Loucy (cell line): ENCODE measurements around the gene POC1A.

Experiments used
- EZH2phosphoT487 ChIP-seq: fragments of 200-600 bp; IDR thresholded peaks from 2 replicates; pipeline ENCODE4 v1.6.1; 2018; ENCODE audit warnings: antibody characterized with exemption, mild to moderate bottlenecking, moderate library complexity, borderline replicate concordance
- TF ChIP-seq, protein P1 (sequence below): fragments of 200-600 bp; sonication (generic); conservative IDR thresholded peaks from 2 replicates; pipeline ENCODE4 v1.5.1; 2014; ENCODE audit warnings: mild to moderate bottlenecking, antibody characterized with exemption, low read length

DNA sequence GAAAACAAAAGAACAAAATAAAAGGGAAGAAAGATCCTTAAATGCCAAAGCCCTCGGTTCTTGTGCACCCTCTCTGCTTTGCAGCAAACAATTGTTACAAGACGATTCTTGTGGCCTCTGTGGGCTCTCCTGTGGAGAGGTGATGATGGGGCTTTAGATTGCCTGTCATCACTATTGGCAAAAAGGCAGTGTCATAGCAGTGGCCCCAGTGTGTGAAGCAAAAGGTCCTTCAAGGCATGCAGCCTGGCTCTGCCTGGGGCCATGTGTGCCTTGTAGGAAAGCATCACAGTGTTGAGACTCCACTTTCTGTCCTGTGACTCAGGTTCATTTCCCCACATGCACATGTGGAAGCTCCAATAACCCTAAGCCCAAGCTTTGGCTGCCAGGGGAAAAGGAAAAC, 43.7 kb downstream of the POC1A start:
- TF ChIP-seq, protein P1, sequence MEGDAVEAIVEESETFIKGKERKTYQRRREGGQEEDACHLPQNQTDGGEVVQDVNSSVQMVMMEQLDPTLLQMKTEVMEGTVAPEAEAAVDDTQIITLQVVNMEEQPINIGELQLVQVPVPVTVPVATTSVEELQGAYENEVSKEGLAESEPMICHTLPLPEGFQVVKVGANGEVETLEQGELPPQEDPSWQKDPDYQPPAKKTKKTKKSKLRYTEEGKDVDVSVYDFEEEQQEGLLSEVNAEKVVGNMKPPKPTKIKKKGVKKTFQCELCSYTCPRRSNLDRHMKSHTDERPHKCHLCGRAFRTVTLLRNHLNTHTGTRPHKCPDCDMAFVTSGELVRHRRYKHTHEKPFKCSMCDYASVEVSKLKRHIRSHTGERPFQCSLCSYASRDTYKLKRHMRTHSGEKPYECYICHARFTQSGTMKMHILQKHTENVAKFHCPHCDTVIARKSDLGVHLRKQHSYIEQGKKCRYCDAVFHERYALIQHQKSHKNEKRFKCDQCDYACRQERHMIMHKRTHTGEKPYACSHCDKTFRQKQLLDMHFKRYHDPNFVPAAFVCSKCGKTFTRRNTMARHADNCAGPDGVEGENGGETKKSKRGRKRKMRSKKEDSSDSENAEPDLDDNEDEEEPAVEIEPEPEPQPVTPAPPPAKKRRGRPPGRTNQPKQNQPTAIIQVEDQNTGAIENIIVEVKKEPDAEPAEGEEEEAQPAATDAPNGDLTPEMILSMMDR, result no peak
- no peak for TF ChIP-seq EZH2phosphoT487
